ENCODE results near the gene NRK.
"Not testable (repeated sequence)": the region's sequence is repeated elsewhere in the genome, so short reads cannot be mapped to it uniquely, and the experiment has no call there.

NRK gene

GRCh38 chrX:105822138-105823091 is at the start of gene NRK:
Gene NRK, plus strand, starts transcription at chrX:105822539. Its CDS starts 307 bp downstream, at chrX:105822846.
- in situ Hi-C loops (cut with HindIII; ENCODE audit: low pct_unique_long_range_greater_than_20kb, low sequenced_read_pairs) = no loop called here
- TF ChIP-seq JUND (IDR thresholded peaks at IDR 0.05; ENCODE audit: low read depth) = no peak
- no peak for DNase-seq (ENCODE audit: low read depth in 1 of 2, low spot score in 1 of 2)

GRCh38 chrX:105773801-105774200 is 48.5 kb upstream of the NRK start:
- TF ChIP-seq JUND (IDR thresholded peaks at IDR 0.05; ENCODE audit: low read depth) = no peak
- DNase-seq (ENCODE audit: low read depth in 1 of 2, low spot score in 1 of 2) = no peak
- in situ Hi-C loops (cut with HindIII; ENCODE audit: low pct_unique_long_range_greater_than_20kb, low sequenced_read_pairs) = no loop called here

GRCh38 chrX:105775679-105776078 is 46.7 kb upstream of the NRK start:
- DNase-seq (ENCODE audit: low read depth in 1 of 2, low spot score in 1 of 2) = no peak
- TF ChIP-seq JUND (IDR thresholded peaks at IDR 0.05; ENCODE audit: low read depth) = no peak
- in situ Hi-C loops (cut with HindIII; ENCODE audit: low pct_unique_long_range_greater_than_20kb, low sequenced_read_pairs) = no loop called here

- TF ChIP-seq JUND (IDR thresholded peaks at IDR 0.05; ENCODE audit: low read depth) = no peak
- no peak for DNase-seq (ENCODE audit: low read depth in 1 of 2, low spot score in 1 of 2)
- in situ Hi-C loops (cut with HindIII; ENCODE audit: low pct_unique_long_range_greater_than_20kb, low sequenced_read_pairs) = no loop called here
Observed at GRCh38 chrX:105781804-105782203, 40.5 kb upstream of the NRK start.

GRCh38 chrX:105796877-105797276 is 25.5 kb upstream of the NRK start:
- in situ Hi-C loops (cut with HindIII; ENCODE audit: low pct_unique_long_range_greater_than_20kb, low sequenced_read_pairs) = not testable (repeated sequence)

GRCh38 chrX:105803891-105804290 is 18.4 kb upstream of the NRK start:
- in situ Hi-C loops (cut with HindIII; ENCODE audit: low pct_unique_long_range_greater_than_20kb, low sequenced_read_pairs) = no loop called here
- no peak for DNase-seq (ENCODE audit: low read depth in 1 of 2, low spot score in 1 of 2)
- TF ChIP-seq JUND (IDR thresholded peaks at IDR 0.05; ENCODE audit: low read depth) = no peak

More at GRCh38 chrX:105796877-105797276, 25.5 kb upstream of the NRK start:
- not testable (repeated sequence) for DNase-seq (ENCODE audit: low read depth in 1 of 2, low spot score in 1 of 2)

- in situ Hi-C loops (cut with HindIII; ENCODE audit: low pct_unique_long_range_greater_than_20kb, low sequenced_read_pairs) = not testable (repeated sequence)
Observed at GRCh38 chrX:105805655-105806054, 16.7 kb upstream of the NRK start.

GRCh38 chrX:105816517-105816916 is 5.8 kb upstream of the NRK start:
- in situ Hi-C loops (cut with HindIII; ENCODE audit: low pct_unique_long_range_greater_than_20kb, low sequenced_read_pairs) = no loop called here
- TF ChIP-seq JUND (IDR thresholded peaks at IDR 0.05; ENCODE audit: low read depth) = no peak
- no peak for DNase-seq (ENCODE audit: low read depth in 1 of 2, low spot score in 1 of 2)

More at GRCh38 chrX:105805655-105806054, 16.7 kb upstream of the NRK start:
- not testable (repeated sequence) for DNase-seq (ENCODE audit: low read depth in 1 of 2, low spot score in 1 of 2)

GRCh38 chrX:105820247-105820646 is 2.1 kb upstream of the NRK start:
- in situ Hi-C loops (cut with HindIII; ENCODE audit: low pct_unique_long_range_greater_than_20kb, low sequenced_read_pairs) = no loop called here

GRCh38 chrX:105821471-105822121 is 743 bp upstream of the NRK start:
- DNase-seq (ENCODE audit: low read depth in 1 of 2, low spot score in 1 of 2) = peak; percentile 18 to 43
- in situ Hi-C loops (cut with HindIII; ENCODE audit: low pct_unique_long_range_greater_than_20kb, low sequenced_read_pairs) = no loop called here
- no peak for TF ChIP-seq JUND (IDR thresholded peaks at IDR 0.05; ENCODE audit: low read depth)

More at GRCh38 chrX:105820247-105820646, 2.1 kb upstream of the NRK start:
- no peak for DNase-seq (ENCODE audit: low read depth in 1 of 2, low spot score in 1 of 2)
- no peak for TF ChIP-seq JUND (IDR thresholded peaks at IDR 0.05; ENCODE audit: low read depth)

- DNase-seq (ENCODE audit: low read depth in 1 of 2, low spot score in 1 of 2) = no peak
- in situ Hi-C loops (cut with HindIII; ENCODE audit: low pct_unique_long_range_greater_than_20kb, low sequenced_read_pairs) = no loop called here
- no peak for TF ChIP-seq JUND (IDR thresholded peaks at IDR 0.05; ENCODE audit: low read depth)
Observed at GRCh38 chrX:105823092-105823455, 735 bp downstream of the NRK start.

GRCh38 chrX:105829011-105829410 is 6.7 kb downstream of the NRK start:
- TF ChIP-seq JUND (IDR thresholded peaks at IDR 0.05; ENCODE audit: low read depth) = no peak
- in situ Hi-C loops (cut with HindIII; ENCODE audit: low pct_unique_long_range_greater_than_20kb, low sequenced_read_pairs) = no loop called here
- no peak for DNase-seq (ENCODE audit: low read depth in 1 of 2, low spot score in 1 of 2)

- in situ Hi-C loops (cut with HindIII; ENCODE audit: low pct_unique_long_range_greater_than_20kb, low sequenced_read_pairs) = no loop called here
- TF ChIP-seq JUND (IDR thresholded peaks at IDR 0.05; ENCODE audit: low read depth) = no peak
Observed at GRCh38 chrX:105837232-105837631, 14.9 kb downstream of the NRK start.

More at GRCh38 chrX:105837232-105837631, 14.9 kb downstream of the NRK start:
- DNase-seq (ENCODE audit: low read depth in 1 of 2, low spot score in 1 of 2) = peak in 1 of 2 experiments; percentile 18
